NCI-H345 treated with DMSO at 0.1 percent for 48 hours (cell line): Measurements from ENCODE around the gene ZNF177.

Source experiments
- DNase-seq: peaks from one replicate; lab custom pipeline; 2025; ENCODE audit not compliant: unreplicated experiment; lab: John Stamatoyannopoulos, UW

Gene ZNF177

DNA sequence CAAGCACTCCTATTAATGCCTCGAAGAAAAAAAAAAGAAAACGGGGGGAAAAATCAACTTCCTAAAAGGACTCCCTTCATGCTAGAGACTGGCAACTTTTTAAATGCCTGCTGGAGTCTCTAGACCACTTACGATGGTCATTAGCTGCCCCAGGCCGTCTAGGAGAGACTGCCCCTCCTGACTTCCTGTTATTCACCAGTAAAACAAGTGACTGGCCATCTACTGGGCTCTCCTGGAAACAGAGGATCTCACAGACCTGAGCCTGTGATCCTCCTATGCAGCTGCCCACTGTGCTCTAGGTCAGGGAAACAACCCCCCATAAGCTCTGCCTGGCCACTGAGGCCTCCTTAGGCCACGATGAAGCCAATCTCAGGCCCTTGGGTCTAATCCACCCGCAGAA lies 65.1 kb downstream of the ZNF177 start:
- no peak for DNase-seq

DNA sequence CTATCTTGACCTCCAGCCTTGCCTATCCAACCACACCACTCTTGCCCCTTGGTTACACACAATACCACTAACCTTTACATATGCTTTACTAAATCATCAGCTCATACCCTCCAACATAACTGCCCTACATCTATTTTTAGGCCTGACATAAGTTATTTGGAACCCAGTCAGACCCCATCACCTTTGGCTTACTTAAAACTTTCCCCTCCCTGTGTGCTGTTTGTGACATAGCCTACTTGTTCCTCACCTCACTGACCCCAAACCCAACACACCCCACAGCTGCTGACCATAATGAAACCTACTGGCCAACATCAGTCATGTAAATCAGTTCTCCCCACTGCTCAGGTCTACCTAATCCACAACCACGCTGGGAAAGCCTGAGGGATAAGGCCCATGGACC lies 67.6 kb downstream of the ZNF177 start:
- DNase-seq, result no peak

DNA sequence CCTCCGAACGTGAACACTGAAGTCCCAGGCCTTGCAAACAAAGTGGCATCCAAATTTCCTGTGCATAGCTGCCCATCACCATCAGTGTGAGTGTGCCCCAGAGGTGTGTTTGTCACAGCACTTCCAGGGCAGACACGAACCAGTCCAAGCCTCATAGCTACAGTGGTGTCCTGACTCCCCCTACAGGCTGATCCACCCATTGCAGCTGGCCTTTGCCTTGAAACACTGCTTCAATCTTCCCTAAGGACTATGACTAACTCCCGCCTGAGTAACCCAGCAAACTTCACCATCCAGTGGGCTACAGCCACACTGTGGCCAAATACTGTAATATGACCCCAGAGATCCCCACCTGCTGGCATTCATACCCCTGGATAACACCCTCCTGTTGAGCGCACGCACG lies 68.7 kb downstream of the ZNF177 start:
- no peak for DNase-seq
